ENCODE measurements around the gene UBA52.

Gene UBA52

DNA sequence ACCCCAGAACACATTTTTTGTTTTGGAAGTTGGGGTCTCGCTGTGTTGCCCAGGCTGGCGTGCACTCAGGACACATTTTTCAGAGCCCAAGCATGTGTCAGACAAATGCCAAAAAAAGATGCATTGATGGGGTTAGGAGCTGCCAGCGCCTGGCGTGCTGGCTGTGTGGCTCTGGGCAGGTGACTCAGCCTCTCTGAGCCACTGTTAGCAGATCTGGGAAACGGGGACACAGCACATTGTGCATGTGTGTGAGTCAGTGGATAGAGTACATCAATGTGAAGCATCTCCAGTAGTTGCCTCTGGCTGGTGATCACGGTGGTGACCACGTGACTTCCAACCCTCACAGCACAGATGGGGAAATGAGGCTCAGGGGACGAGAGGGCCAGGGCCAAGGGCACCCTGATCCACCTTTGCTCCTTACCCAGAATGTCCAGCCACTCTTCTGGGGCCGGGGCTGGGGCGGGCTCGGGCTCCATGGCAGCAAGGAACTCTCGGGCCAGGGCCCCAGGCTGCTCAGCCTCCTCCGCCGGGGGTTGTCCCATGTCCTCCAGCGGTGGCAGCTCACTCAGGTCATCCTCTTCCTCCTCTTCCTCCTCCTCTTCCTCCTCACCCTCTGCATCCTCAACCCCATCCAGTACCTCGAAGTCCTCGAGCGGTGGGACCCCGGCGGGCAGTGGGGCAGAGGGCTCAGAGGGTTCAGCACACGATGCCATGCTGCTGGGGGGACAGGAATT lies 30.2 kb upstream of the UBA52 start:
- no peak overlapping the region for H3K4me3 ChIP-seq (ENCODE audit: low read length)
- TF ChIP-seq, protein P1, sequence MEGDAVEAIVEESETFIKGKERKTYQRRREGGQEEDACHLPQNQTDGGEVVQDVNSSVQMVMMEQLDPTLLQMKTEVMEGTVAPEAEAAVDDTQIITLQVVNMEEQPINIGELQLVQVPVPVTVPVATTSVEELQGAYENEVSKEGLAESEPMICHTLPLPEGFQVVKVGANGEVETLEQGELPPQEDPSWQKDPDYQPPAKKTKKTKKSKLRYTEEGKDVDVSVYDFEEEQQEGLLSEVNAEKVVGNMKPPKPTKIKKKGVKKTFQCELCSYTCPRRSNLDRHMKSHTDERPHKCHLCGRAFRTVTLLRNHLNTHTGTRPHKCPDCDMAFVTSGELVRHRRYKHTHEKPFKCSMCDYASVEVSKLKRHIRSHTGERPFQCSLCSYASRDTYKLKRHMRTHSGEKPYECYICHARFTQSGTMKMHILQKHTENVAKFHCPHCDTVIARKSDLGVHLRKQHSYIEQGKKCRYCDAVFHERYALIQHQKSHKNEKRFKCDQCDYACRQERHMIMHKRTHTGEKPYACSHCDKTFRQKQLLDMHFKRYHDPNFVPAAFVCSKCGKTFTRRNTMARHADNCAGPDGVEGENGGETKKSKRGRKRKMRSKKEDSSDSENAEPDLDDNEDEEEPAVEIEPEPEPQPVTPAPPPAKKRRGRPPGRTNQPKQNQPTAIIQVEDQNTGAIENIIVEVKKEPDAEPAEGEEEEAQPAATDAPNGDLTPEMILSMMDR (conservative IDR thresholded peaks at IDR 0.05; ENCODE audit: low read depth, low read length) = no peak
- no peak for DNase-seq (ENCODE audit: low read depth)

DNA sequence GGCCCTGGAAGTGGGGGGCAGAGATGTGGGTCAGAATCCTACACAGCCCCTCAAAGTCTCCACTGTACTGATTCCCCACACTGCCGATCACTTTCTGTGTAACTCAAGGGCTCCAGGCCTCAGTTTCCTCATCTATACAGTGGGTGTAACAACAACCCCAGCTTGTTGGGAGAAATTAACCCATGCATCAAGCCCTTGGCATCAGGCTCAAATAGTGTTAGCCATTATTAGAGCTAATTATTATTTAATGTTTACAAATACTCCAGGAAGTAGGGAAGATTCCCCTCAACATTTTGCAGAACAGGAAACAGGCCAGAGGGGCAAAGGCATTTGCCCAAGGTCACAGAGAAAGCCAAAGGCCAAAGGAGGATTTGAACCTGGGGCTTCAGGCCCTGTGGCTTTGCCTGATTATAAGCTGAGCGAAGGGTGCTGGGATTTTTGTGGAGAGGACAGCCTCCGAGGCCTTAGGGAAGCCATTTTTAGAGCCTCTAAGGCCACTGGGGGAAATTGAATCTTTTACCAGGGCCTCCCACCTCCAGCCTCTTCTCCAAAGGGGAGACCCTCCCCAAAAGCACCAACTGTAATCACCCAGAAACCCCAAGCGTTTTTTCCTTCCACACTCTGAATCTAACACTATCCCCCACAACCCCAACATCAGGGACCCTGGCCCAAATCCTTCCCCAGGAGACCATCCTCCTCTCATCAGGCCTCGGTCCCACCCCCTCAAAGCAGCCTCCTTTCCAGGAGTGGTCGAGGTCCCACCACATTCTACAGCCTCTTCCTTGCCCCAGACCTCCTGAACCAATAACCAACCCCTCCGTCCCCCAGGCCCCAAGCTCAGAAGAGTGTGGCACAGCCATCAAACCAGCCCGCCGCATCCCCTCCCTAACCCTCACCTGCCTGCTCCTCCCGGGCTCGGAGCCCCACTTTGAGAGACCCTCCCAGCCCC lies 29.4 kb upstream of the UBA52 start:
- DNase-seq (ENCODE audit: low read depth) = no peak
- TF ChIP-seq, protein P1 (conservative IDR thresholded peaks at IDR 0.05; ENCODE audit: low read depth, low read length) = no peak
- peak overlapping the region; percentile 69 for H3K4me3 ChIP-seq (ENCODE audit: low read length)

DNA sequence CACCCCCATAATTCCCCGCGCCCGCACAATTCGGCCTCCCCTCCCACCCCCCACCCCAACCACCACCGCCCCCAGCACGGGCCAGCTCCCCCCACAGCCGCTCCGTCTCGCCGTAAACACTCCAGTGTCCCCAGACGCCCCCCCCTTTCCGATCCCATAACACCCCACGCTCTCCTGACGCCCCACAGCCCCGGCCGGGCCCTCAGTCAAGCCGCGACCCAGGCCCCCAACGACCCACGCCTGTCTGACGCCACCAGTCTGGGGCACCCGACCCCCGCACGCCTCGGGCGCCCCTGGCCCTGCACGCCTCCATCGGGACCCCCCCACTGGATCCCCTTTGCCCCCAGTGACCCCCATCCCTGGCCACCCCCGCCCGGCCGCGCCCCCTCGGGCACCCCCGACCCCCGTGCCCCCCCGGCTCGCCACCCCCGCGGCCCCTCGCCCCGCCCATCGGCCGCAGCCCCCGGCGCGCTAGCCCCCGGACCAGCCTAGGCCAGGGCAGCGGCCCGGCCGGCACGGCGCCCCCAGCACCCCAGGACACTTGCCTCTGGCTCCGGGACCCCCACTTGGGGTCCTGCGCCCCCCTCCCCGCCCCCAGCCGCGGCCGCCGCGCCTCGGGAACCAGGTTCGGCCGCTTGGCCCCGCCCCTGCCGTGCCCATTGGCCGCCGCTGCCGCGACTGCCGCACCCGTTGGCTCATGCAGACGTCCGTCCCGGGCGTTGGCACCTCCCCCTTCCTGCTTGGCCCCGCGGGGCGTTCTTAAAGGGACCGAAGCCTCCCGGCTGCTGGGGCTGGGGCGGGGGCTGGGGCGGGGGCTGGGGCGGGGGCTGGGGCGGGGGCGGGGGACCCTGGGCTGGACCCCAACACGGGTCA lies 28.5 kb upstream of the UBA52 start, which contains the start of gene FKBP8:
TSS of gene FKBP8 (minus strand) at position 633 of the 873 bp plus-strand sequence. CDS start 1,603 bp downstream, outside the sequence.
- H3K4me3 ChIP-seq (ENCODE audit: low read length) = peak within 1 kb of the TSS; percentile 69
- TF ChIP-seq, protein P1 (conservative IDR thresholded peaks at IDR 0.05; ENCODE audit: low read depth, low read length) = no peak
- peak; percentile 46 for DNase-seq (ENCODE audit: low read depth)

DNA sequence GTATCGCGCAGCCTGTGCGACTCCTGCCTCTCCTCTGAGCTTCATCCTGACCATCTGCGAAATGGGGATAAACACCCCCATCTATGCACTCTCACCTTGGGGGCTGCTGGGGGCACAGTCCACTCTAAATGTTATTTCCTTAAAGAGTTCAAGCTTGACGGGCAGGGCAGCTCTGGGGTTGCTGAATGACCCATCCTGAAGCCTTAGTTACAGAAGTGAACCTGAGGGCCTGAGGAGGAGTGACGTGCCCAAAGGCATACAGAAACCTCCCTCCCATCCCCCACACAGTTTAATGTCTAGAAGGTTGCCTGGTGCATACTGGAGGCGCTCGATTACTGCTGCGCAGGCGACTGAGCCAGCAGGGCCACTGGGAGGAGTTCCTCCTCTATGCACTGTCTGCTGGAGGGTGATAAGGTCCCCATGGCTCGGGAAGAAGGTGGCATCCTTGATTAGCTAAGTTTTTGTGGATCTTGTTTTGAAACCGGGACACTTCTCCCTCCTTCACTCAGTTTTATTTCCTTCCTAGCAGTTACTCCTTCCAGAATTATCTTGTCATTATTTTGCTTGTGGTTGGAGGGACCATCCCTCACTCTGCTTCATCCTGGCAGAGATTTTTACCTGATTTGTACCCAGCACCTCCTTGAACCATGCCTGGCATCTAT lies 27.7 kb upstream of the UBA52 start:
- DNase-seq (ENCODE audit: low read depth) = no peak
- TF ChIP-seq, protein P1 (conservative IDR thresholded peaks at IDR 0.05; ENCODE audit: low read depth, low read length) = no peak
- peak overlapping the region; percentile 46 for H3K4me3 ChIP-seq (ENCODE audit: low read length)

DNA sequence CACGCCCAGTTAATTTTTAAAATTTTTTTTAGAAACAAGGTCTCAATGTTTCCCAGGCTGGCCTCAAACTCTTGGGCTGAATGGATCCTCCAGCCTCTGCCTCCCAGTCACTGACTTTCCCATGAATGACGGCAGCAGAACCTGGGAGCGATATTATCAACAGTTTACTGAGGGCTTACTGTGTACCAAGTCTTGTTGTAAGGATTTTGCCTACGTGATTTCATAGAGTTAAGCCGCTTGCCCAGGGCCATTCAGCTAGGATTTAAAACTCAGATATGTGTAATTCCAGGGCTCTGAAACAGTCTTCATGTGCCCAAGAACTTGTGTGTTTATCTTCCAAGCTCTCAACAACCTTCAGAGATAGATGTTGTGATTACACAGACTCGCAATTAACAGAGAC lies 20.0 kb upstream of the UBA52 start:
- peak; percentile 67 for DNase-seq (ENCODE audit: low read depth)
- H3K4me3 ChIP-seq (ENCODE audit: low read length) = no peak overlapping the region
- TF ChIP-seq, protein P1 (conservative IDR thresholded peaks at IDR 0.05; ENCODE audit: low read depth, low read length) = no peak

All from retinal pigment epithelial cell (primary cell).